ENCODE measurements around the gene KDM2A.

- TF ChIP-seq CTCF (IDR thresholded peaks at IDR 0.05) (no peak), EZH2 (IDR thresholded peaks at IDR 0.05; ENCODE audit: borderline replicate concordance, insufficient read depth, low read depth, low read length, poor library complexity, severe bottlenecking) (no peak)
These were observed 59.8 kb downstream of the KDM2A start for GRCh38 chr11:67178878-67179277.

Measured in B cell (primary cell).